Stimulated activated CD4-positive, alpha-beta T cell treated with anti-CD3 and anti-CD28 coated beads, Interleukin-4, amount 100 ng/mL, for 24 hours (primary cell): ENCODE data around the gene FANK1.
"Not testable (repeated sequence)": the region's sequence is repeated elsewhere in the genome, so short reads cannot be mapped to it uniquely, and the experiment has no call there.

Experiments
- DNase-seq: peaks from one replicate; pipeline ENCODE4 v3.0.0-alpha.2; 2020

FANK1 gene

GRCh38 chr10:125933693-125934092, 37.3 kb downstream of the FANK1 start:
- DNase-seq = no peak

GRCh38 chr10:125936331-125936730, 40.0 kb downstream of the FANK1 start:
- DNase-seq = no peak

DNA sequence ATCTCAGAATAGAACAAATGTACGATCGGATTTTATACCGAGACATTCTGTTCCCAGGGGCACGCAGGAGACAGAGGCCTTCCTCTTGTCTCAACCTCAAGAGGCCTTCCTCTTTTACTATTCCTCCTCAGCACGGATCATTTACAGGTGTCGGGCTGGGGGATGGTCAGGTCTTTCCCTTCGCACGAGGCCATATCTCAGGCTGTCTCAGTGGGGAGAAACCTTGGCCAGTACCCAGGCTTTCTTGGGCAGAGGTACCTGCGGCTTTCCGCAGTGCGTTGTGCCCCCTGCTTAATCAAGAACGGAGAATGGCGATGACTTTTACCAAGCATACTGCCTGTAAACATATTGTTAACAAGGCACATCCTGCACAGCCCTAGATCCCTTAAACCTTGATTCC, 44.2 kb downstream of the FANK1 start:
- DNase-seq = no peak

- DNase-seq = no peak
Observed at GRCh38 chr10:125951290-125951689, 54.9 kb downstream of the FANK1 start.

DNA sequence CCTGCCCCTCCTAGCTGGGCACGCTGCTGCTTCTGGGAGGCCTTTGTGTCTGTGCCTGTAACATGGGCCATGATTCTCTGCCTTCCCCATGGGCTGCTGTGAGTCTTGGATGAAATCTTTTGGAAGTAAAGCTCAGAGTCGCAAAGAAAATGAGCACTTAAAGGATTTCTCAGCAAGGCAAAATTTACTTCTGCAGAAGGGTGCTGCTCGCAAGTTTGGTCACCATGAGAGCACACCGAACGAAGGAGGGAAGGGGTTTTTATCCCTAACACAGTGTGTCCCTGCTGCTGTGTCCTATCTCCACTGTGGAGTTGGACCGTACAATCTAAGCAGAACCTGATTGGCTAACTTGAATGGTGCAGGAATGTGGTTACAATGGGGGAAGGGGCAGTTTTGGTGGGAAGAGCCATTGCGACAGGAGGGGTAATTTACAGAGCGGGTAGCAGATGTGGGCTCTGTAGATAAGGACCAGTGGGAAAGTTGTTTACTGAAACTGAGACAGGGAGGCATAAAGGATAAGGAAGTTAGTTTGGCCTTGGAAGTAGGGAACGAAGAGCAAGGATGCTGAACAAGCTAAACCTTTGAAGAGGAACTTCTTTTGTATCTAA, 57.5 kb downstream of the FANK1 start:
- DNase-seq = no peak

DNA sequence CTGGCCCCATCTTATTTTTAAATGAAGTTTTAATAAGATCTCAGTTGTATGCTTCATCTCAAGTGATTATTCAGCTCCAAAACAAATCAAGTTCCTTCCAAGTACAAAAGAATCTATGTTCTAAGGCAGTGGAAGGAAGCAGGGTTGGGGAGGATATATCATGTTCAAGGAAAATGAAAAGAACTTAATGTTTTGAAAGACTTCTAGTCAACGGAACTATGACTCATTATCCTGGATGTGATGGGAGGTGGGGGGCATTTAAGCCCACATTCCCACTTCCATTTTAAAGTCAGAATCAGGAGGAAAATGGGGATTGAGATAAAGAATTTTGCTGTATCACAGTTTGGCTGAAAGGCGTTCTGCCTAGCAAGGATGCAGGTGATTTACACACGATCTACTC, 59.4 kb downstream of the FANK1 start:
- DNase-seq = no peak

- no peak for DNase-seq
Observed at GRCh38 chr10:125961743-125962142, 65.4 kb downstream of the FANK1 start.

GRCh38 chr10:125962200-125962599, 65.8 kb downstream of the FANK1 start:
- no peak for DNase-seq

DNA sequence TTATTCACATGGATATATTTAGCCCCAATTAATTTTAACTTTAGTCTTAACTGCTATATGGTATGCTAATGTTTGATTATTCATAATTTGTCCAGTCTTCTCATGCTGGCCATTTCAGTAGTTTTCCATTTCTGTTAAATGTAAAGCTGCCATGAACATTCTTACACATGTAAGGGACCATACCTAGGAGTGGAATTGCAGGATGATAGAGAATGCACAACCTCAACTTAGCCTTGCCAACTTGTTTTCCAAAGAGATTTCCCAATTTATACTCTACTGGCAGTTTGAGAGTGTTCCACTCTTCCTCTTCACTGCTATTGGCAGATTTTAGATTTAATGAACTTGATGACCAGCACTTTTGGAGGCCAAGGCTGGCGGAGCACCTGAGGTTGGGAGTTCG, 68.2 kb downstream of the FANK1 start:
- no peak for DNase-seq

- no peak for DNase-seq
Observed at GRCh38 chr10:125967533-125967932, 71.2 kb downstream of the FANK1 start.

DNA sequence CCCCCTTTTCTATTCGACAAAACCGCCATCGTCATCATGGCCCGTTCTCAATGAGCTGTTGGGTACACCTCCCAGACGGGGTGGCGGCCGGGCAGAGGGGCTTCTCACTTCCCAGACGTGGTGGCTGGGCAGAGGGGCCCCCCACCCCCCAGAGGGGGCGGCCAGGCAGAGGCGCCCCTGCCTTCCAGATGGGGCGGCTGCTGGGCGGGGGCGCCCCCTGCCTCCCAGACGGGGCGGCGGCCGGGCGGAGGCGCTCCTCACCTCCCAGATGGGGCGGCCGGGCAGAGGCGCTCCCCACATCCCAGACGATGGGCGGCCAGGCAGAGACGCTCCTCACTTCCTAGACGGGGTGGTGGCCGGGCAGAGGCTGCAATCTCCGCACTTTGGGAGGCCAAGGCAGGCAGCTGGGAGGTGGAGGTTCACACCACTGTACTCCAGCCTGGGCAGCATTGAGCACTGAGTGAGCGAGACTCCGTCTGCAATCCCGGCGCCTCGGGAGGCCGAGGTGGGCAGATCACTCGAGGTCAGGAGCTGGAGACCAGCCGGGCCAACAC, 73.8 kb downstream of the FANK1 start:
- not testable (repeated sequence) for DNase-seq

GRCh38 chr10:125976960-125977605, 80.7 kb downstream of the FANK1 start:
- DNase-seq = no peak

GRCh38 chr10:125979976-125980375, 83.6 kb downstream of the FANK1 start:
- no peak for DNase-seq

DNA sequence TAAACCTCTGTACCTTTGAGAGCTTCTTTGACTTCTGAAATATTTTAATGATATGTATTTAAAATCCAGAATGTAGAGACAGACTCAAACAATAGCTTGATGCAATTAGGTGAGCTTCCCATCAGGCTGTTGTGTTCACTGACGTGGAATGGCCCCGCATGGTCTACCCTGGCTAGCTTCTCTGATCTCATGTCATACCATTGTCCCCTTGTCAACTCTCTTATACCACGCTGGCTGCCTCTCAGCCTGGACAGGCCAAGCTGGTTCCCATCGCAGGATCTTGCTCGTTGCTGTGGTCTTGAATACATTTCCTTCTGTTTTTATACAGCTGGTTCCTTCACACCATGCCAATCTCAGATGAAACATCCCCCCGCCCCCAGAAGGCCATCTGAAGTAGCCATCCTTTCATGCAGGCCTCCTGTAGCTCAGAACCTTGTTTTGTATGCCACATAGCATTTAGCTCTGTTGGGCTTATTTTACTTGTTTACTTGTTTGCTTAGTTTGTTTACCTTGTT, 84.2 kb downstream of the FANK1 start:
- DNase-seq = no peak

DNA sequence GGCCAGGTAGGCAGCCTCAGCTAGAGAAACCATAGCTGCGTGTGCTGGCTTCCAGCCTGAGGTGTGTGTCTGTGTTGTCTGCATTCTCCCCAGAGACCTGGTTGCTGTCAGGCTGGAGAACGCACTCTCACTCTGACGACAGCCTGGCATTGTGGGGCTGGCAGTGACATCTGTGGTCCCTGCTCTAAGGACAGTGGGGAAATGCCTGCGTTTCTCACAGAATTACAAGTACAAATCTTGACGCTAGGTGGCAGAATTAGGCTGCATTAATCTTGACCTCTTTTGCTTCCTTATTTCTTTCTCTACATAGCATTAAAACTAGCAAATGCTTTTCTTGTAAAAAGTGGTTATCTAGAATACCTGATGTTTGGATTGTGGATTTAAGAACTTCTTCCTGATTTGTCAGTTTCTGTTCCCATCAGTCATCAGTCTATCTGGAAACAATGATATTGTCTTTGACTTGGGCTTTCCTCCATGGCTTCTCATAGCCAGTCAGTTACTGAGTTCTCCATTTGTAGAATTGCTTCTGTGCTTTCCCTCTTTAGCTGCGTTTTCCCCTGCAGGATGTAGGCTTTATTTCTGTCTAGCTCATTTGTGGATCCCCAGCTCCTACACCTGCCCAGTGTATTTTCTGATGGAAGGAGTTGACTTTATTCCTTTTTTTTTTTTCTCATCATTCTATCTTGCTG, 86.0 kb downstream of the FANK1 start:
- peak; percentile 34 for DNase-seq

DNA sequence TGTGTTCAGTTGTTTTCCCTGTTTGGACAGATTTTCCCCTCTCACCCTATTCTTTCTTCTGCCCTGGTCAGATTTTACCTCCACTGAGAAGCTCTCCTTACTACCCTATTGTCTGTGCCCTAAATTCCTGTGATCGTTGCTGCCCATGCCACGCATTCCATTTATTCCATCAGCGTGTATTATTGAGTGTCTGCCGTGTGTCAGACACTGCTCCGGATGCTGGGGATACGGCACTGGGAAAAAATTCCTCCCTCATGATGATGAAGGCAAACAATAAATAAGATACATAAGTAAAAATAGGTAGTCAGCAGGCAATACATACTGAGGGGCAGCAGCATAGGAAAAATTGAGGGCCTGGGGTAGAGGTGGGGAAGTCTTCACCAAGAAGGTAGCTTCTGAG, 86.8 kb downstream of the FANK1 start:
- DNase-seq = no peak

DNA sequence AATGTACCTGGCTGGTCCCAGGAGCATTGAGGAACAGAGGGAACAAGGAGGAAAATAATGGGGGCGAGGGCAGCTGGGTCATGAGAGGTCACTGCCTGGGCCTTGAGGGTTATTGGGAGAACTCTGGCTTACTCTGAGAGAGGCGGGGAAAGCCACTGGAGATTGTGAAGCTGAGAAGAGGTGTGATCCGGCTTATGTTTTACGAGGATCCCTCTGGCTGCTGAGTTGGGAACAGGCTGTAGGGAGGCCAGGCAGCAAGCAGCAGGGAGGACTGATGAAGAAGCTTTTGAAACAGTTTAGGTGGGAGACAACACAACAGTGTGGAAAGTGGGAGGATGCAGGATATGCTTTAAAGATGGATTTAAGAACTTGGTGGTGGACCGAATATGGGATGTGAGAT, 87.3 kb downstream of the FANK1 start:
- DNase-seq = no peak

DNA sequence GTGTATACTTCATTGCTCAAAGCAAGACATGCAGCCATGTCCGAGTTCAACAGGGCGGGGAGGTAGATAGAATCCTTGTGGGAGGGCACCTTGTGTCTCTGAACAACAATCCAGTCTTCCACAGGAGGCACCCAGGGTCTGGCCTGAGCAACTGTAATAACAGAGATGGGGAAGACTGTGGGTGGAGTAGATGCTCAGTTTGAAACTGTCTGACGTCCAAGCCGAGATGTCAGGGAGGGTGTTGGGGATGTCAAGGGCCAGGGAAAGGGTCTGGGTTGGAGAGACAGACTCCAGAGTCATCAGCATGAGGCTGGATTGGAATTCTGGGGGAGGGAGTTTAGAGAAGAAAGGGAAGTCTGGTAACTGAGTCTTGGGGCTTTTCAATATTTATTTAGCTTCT, 88.0 kb downstream of the FANK1 start:
- DNase-seq = no peak

GRCh38 chr10:125984865-125985495, 88.6 kb downstream of the FANK1 start:
- no peak for DNase-seq

DNA sequence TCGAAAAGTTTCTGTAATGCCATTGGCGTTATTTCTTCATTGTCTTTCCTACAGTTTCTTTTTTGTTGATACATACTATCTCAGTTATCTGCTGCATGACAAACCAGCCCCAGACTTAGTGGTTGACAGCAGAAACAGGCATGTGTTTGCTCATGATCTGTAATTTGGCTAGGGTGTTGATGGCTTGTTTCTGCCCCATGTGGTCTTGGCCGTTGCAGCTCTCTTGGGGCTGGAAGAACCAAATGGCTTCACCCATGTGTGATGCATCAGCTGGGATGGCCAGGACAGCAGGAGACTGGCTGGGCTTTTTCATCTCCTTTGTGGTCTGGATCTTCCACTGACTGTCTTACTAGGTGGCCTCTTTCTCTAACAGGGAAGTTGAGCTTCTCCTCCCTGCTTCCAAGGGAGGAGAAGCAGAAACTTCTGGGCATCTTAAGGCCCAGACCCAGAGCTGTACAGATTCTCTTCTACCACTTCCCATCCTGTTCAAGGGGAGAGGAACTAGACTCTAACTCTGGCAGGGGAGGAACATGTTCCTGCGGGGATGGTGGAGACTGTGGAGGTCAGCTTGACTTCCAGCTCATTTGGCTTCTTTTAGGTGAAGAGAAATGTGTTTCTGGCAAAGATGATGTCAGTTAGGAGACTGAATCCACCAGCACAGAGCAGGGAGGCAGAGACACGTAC, 89.3 kb downstream of the FANK1 start:
- DNase-seq = no peak

DNA sequence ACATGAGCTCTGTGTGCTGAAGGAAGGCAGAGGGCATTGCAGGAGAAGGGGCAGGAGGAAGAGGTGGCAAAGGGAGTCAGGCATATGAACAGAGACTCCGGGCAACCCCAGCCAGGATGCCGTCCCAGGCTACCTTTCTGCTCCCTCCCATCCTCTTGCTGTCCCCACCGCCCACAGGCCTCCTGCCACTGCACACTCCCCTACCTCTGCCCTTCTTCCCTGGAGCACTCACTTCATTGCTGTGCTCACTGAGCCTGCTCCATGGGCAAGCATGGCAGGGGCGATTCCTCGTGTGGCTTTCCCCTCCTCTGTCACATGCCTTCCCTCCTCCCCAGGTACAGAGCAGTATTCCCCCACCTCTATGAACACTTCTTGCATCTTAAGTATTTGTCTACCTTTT, 93.4 kb downstream of the FANK1 start:
- DNase-seq = no peak

DNA sequence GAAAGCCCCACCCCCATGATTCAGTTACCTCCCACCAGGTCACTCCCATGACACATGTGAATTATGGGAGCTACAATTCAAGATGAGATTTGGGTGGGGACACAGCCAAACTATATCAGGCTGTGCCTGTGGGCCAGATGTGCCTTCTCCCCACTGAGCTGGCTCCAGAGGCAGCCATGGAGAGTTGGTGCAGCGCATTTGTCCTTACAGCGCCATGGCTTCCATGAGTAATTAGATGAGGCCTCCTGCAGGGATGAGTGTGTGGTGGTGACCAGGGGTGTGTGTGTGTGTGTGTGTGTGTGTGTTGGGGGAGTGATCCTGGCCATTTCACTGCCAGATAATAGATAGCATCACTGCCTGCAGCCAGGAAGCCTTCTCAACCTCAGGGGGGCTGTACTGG, 94.6 kb downstream of the FANK1 start:
- no peak for DNase-seq

GRCh38 chr10:125991392-125991791, 95.0 kb downstream of the FANK1 start:
- DNase-seq = no peak
